Dendritic cell treated with granulocyte-macrophage colony-stimulating factor and Interleukin-4, amounts not matched to agents 40 ng/mL and 50 ng/mL, for 4 days (primary cell): ENCODE data around the gene CRB3.

Experiments used
- H3K27ac Mint-ChIP-seq: one replicate; pipeline ENCODE4 v1.8.0; 2022; ENCODE audit warnings: mild to moderate bottlenecking, mixed read lengths
- H3K27me3 Mint-ChIP-seq: one replicate; pipeline ENCODE4 v1.8.0; 2022; ENCODE audit warnings: mild to moderate bottlenecking, mixed read lengths
- H3K36me3 Mint-ChIP-seq: one replicate; pipeline ENCODE4 v1.8.0; 2022; ENCODE audit warnings: low read depth, mixed read lengths
- H3K4me1 Mint-ChIP-seq: one replicate; pipeline ENCODE4 v1.8.0; 2022; ENCODE audit warnings: low read depth, mixed read lengths
- H3K4me3 Mint-ChIP-seq: one replicate; pipeline ENCODE4 v1.8.0; 2022; ENCODE audit warnings: mild to moderate bottlenecking, moderate library complexity, mixed read lengths
- H3K9me3 Mint-ChIP-seq: one replicate; pipeline ENCODE4 v1.8.0; 2022; ENCODE audit warnings: mixed read lengths
- intact Hi-C: fragments of 100-400 bp; cut with micrococcal nuclease; formaldehyde crosslinking; loops from one replicate; pipeline ENCODE4 v1.15.0; 2022

The CRB3 gene

GRCh38 chr19:6464070-6464873 is at the start of gene CRB3:
Gene CRB3, plus strand, starts transcription at chr19:6464271. Its CDS starts 431 bp downstream, at chr19:6464702.
- intact Hi-C loops: no loop called here
- Mint-ChIP-seq H3K9me3 (no peaks in the 10 kb centered on the region), H3K4me3 (no peak within 1 kb of the TSS), H3K4me1 (peaks cover 23% of the 10 kb centered on the region), H3K36me3 (peaks cover 20% of the 10 kb centered on the region), H3K27ac (no peak within 1 kb of the TSS), H3K27me3 (peaks cover 43% of the 10 kb centered on the region)

- no peak overlapping the region for H3K4me3 Mint-ChIP-seq
- no peaks in the 10 kb centered on the region for H3K27me3 Mint-ChIP-seq
- peaks cover 2% of the 10 kb centered on the region for H3K4me1 Mint-ChIP-seq
- intact Hi-C loops: no loop called here
- no peak overlapping the region for H3K27ac Mint-ChIP-seq
- no peaks in the 10 kb centered on the region for H3K9me3 Mint-ChIP-seq
- peaks cover 74% of the 10 kb centered on the region for H3K36me3 Mint-ChIP-seq
Measured at GRCh38 chr19:6414793-6415590, 49.1 kb upstream of the CRB3 start.

GRCh38 chr19:6415591-6416190 is 48.4 kb upstream of the CRB3 start:
- H3K4me3 Mint-ChIP-seq: no peak overlapping the region
- H3K27ac Mint-ChIP-seq: no peak overlapping the region
- intact Hi-C loops: no loop called here
- peaks cover 9% of the 10 kb centered on the region for H3K4me1 Mint-ChIP-seq
- no peaks in the 10 kb centered on the region for H3K27me3 Mint-ChIP-seq
- H3K36me3 Mint-ChIP-seq: peaks cover 81% of the 10 kb centered on the region
- H3K9me3 Mint-ChIP-seq: no peaks in the 10 kb centered on the region

GRCh38 chr19:6416658-6417405 is 47.2 kb upstream of the CRB3 start:
- Mint-ChIP-seq H3K27me3 (no peaks in the 10 kb centered on the region), H3K9me3 (no peaks in the 10 kb centered on the region), H3K27ac (no peak overlapping the region), H3K4me3 (no peak overlapping the region), H3K36me3 (peaks cover 93% of the 10 kb centered on the region), H3K4me1 (peaks cover 20% of the 10 kb centered on the region)
- intact Hi-C loops: no loop called here

GRCh38 chr19:6417713-6418561 is 46.1 kb upstream of the CRB3 start:
- Mint-ChIP-seq H3K36me3 (peaks cover 100% of the 10 kb centered on the region), H3K27ac (no peak overlapping the region), H3K9me3 (no peaks in the 10 kb centered on the region), H3K4me1 (peaks cover 31% of the 10 kb centered on the region), H3K27me3 (no peaks in the 10 kb centered on the region), H3K4me3 (no peak overlapping the region)
- intact Hi-C loops: no loop called here

- Mint-ChIP-seq H3K36me3 (peaks cover 96% of the 10 kb centered on the region), H3K27ac (peak overlapping the region; percentile 14), H3K27me3 (no peaks in the 10 kb centered on the region), H3K9me3 (no peaks in the 10 kb centered on the region), H3K4me3 (no peak overlapping the region), H3K4me1 (peaks cover 37% of the 10 kb centered on the region)
- intact Hi-C loops: no loop called here
Measured at GRCh38 chr19:6418562-6418932, 45.5 kb upstream of the CRB3 start.

GRCh38 chr19:6421075-6422014 is 42.7 kb upstream of the CRB3 start:
- intact Hi-C loops: loop anchor here (5.0 kb wide), 1 partner anchor 49 kb away; the partner anchor contains the start of gene ALKBH7

GRCh38 chr19:6423499-6424194 is 40.4 kb upstream of the CRB3 start:
- H3K4me3 Mint-ChIP-seq: peak overlapping the region; percentile 88
- intact Hi-C loops: loop anchor here (2.0 to 5.0 kb wide), 2 partner anchors 31 to 51 kb away; partner anchors contain the start of genes ALKBH7 and GTF2F1
- no peaks in the 10 kb centered on the region for H3K27me3 Mint-ChIP-seq
- H3K27ac Mint-ChIP-seq: peak overlapping the region; percentile 73
- peaks cover 50% of the 10 kb centered on the region for H3K4me1 Mint-ChIP-seq
- no peaks in the 10 kb centered on the region for H3K9me3 Mint-ChIP-seq
- peaks cover 50% of the 10 kb centered on the region for H3K36me3 Mint-ChIP-seq

More at GRCh38 chr19:6421075-6422014, 42.7 kb upstream of the CRB3 start:
- no peak overlapping the region for H3K4me3 Mint-ChIP-seq
- H3K9me3 Mint-ChIP-seq: no peaks in the 10 kb centered on the region
- peaks cover 73% of the 10 kb centered on the region for H3K36me3 Mint-ChIP-seq
- H3K4me1 Mint-ChIP-seq: peaks cover 50% of the 10 kb centered on the region
- H3K27ac Mint-ChIP-seq: peak overlapping the region; percentile 22
- no peaks in the 10 kb centered on the region for H3K27me3 Mint-ChIP-seq

- Mint-ChIP-seq H3K36me3 (peaks cover 43% of the 10 kb centered on the region), H3K9me3 (no peaks in the 10 kb centered on the region), H3K27me3 (peaks cover under 1% of the 10 kb centered on the region), H3K27ac (peak within 1 kb of the TSS; percentile 95), H3K4me1 (peaks cover 51% of the 10 kb centered on the region), H3K4me3 (peak within 1 kb of the TSS; percentile 88)
- intact Hi-C loops: loop anchor here (2.0 to 5.0 kb wide), 2 partner anchors 32 to 52 kb away; partner anchors contain the start of genes ALKBH7 and GTF2F1
Measured at GRCh38 chr19:6424195-6424938, 39.7 kb upstream of the CRB3 start, which contains the start of gene KHSRP. Gene KHSRP, minus strand, starts transcription at chr19:6424811. Its CDS starts 110 bp downstream, at chr19:6424701.

GRCh38 chr19:6424939-6425731 is 38.9 kb upstream of the CRB3 start:
- H3K36me3 Mint-ChIP-seq: peaks cover 36% of the 10 kb centered on the region
- H3K27me3 Mint-ChIP-seq: peaks cover 4% of the 10 kb centered on the region
- H3K27ac Mint-ChIP-seq: peak overlapping the region; percentile 95
- intact Hi-C loops: loop anchor here (2.0 to 5.0 kb wide), 2 partner anchors 32 to 53 kb away; partner anchors contain the start of genes ALKBH7 and GTF2F1
- peaks cover 52% of the 10 kb centered on the region for H3K4me1 Mint-ChIP-seq
- no peaks in the 10 kb centered on the region for H3K9me3 Mint-ChIP-seq
- peak overlapping the region; percentile 73 for H3K4me3 Mint-ChIP-seq
